Measurements from ENCODE around the gene FBLN5.

FBLN5 gene

GRCh38 chr14:91835920-91836843 lies 111.3 kb downstream of the FBLN5 start:
- H3K4me3 ChIP-seq (ENCODE audit: low read depth, low read length): no peak overlapping the region
- TF ChIP-seq, protein P1, sequence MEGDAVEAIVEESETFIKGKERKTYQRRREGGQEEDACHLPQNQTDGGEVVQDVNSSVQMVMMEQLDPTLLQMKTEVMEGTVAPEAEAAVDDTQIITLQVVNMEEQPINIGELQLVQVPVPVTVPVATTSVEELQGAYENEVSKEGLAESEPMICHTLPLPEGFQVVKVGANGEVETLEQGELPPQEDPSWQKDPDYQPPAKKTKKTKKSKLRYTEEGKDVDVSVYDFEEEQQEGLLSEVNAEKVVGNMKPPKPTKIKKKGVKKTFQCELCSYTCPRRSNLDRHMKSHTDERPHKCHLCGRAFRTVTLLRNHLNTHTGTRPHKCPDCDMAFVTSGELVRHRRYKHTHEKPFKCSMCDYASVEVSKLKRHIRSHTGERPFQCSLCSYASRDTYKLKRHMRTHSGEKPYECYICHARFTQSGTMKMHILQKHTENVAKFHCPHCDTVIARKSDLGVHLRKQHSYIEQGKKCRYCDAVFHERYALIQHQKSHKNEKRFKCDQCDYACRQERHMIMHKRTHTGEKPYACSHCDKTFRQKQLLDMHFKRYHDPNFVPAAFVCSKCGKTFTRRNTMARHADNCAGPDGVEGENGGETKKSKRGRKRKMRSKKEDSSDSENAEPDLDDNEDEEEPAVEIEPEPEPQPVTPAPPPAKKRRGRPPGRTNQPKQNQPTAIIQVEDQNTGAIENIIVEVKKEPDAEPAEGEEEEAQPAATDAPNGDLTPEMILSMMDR (IDR thresholded peaks at IDR 0.05; ENCODE audit: low read depth, low read length): no peak

DNA sequence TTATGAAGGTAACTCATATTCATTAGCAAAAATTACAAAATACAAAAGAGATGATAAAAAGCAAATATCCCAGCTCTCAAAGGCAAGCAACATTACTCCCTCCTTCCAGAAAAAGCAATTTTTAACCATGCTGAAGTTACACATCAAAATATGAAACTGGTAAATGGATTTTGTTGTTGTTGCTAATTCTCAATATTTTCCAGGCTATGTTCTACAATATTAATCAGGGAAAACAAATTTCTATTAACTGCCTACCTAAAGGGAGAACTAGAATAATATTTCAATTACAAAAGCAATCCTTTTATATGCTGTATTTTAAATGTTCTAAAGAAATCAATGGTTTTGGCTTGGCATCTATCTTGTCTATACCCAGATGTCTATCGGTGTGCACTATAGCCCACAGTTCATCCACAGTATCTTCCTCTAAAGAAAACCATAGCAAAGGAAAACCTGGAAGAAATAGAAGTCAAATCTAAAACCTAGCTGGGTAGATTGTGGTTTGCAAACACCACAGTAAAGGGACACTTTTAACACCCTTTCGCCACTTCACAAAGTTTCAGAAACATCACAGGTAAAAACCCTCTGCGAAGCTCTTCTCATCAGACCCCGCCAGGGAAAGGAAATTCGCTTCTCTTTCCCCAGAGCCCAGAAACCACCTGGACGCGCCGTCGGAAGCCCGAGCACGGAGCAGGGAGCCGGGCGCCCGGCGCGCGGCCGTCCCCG lies 112.1 kb downstream of the FBLN5 start:
- no peak overlapping the region for H3K4me3 ChIP-seq (ENCODE audit: low read depth, low read length)
- TF ChIP-seq, protein P1 (IDR thresholded peaks at IDR 0.05; ENCODE audit: low read depth, low read length): no peak

DNA sequence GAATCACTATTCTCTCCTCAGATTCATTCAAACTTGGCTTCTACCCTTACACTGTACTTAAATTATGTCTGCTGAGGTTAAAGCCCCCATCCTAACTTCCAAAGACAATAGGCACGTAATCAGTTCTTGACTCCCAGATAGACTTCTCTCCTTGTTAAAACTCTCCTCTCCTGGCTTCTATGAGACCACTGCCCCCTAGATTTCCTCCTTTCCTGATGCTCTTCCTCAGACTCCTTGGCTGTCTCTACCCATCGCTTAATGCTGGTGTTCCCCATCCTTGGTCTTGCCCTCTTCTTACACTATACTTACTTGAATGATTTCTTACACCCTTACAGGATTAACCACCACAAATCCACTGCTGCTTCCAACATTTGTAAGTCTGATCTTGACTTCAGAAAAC lies 112.9 kb downstream of the FBLN5 start:
- no peak overlapping the region for H3K4me3 ChIP-seq (ENCODE audit: low read depth, low read length)
- TF ChIP-seq, protein P1 (IDR thresholded peaks at IDR 0.05; ENCODE audit: low read depth, low read length): no peak

- TF ChIP-seq, protein P1 (IDR thresholded peaks at IDR 0.05; ENCODE audit: low read depth, low read length): no peak
- no peak overlapping the region for H3K4me3 ChIP-seq (ENCODE audit: low read depth, low read length)
These were observed 116.2 kb downstream of the FBLN5 start for GRCh38 chr14:91831337-91831736.

DNA sequence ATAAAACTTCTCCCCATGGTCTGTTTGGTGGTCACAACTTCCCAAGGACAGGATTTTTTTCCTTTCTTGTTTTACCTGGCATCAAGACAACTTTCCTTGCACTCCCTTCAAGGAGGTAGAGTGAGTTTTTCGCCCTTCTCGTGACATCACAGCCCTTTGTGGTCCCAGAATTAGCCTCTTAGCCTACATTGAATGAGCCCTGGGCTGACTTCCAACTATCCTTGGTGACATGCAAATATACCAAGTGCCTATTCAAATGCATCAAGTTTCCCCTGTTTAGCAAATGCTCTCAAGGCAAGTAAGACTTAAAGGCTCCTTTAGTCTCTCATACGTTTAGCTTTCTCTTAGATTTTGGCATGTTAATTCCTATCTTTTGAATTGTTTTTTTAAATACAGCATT lies 116.7 kb downstream of the FBLN5 start:
- TF ChIP-seq, protein P1 (IDR thresholded peaks at IDR 0.05; ENCODE audit: low read depth, low read length): no peak

GRCh38 chr14:91829511-91829910 lies 118.0 kb downstream of the FBLN5 start:
- TF ChIP-seq, protein P1 (IDR thresholded peaks at IDR 0.05; ENCODE audit: low read depth, low read length): no peak
- H3K4me3 ChIP-seq (ENCODE audit: low read depth, low read length): no peak overlapping the region

More for the DNA sequence above, 116.7 kb downstream of the FBLN5 start:
- no peak overlapping the region for H3K4me3 ChIP-seq (ENCODE audit: low read depth, low read length)

DNA sequence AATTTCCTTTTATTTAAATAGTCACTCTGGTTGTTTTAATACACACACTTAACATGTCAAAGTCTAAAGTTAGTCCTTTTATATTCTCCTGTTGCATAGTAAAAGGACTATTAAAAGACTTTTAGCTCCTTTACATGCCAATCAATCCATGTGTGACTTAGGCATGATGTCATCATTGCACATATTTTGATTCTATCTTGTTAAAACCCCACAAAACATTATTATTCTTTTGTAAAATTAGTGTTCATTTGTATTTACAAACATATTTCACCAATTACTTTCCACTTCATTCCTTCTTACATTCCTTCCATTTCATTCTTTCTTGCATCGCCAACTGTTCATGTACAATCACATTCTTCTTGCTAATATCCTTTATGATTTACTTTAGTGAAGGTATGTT lies 119.7 kb downstream of the FBLN5 start:
- TF ChIP-seq, protein P1 (IDR thresholded peaks at IDR 0.05; ENCODE audit: low read depth, low read length): no peak
- H3K4me3 ChIP-seq (ENCODE audit: low read depth, low read length): no peak overlapping the region
